A673 (cell line): ENCODE results near the gene ASAP3. TPM values are rescaled to one million over a fixed set of nuclear protein-coding genes. Genes with fewer than 3 reads are reported as not detected.

ENCODE experiments used
- BruUV-seq: library from RNA; stranded (reverse); fragments of 400-500 nt; replicated peaks from 2 replicates; lab custom pipeline; 2021; lab: Mats Ljungman, UMichigan
- CTCF ChIA-PET: fragments of 300-600 bp; sonication (Branson Sonifier 250); formaldehyde crosslinking; loops from one replicate; lab custom pipeline; 2022; ENCODE audit warnings: antibody characterized with exemption; lab: Charles Lee
- POLR2A ChIA-PET: fragments of 300-600 bp; sonication (Branson Sonifier 250); formaldehyde crosslinking; loops from one replicate; lab custom pipeline; 2022; ENCODE audit warnings: antibody characterized with exemption; ENCODE audit not compliant: low non-redundant PET; lab: Charles Lee
- DNase-seq: peaks from one replicate; pipeline ENCODE4 v3.0.0-alpha.2; 2015; ENCODE audit warnings: low spot score
- H3K27ac ChIP-seq: fragments of 200-600 bp; sonication (generic); 2 replicates; pipeline ENCODE4 v1.5.1; 2016; ENCODE audit warnings: mixed run types, low read depth, mild to moderate bottlenecking, mixed read lengths, antibody characterized with exemption, low read length; ENCODE audit not compliant: poor library complexity, severe bottlenecking
- H3K27me3 ChIP-seq: fragments of 200-600 bp; sonication (generic); replicated peaks from 2 replicates; pipeline ENCODE4 v1.6.1; 2017; ENCODE audit warnings: mixed run types, low read depth, mild to moderate bottlenecking, mixed read lengths, antibody characterized with exemption, low read length; ENCODE audit not compliant: insufficient read depth, poor library complexity
- H3K36me3 ChIP-seq: fragments of 200-600 bp; sonication (generic); 2 replicates; pipeline ENCODE4 v1.6.1; 2016; ENCODE audit warnings: mixed run types, mild to moderate bottlenecking, mixed read lengths, antibody characterized with exemption, low read length; ENCODE audit not compliant: insufficient read depth, poor library complexity, severe bottlenecking
- H3K4me1 ChIP-seq: fragments of 200-600 bp; sonication (generic); 2 replicates; pipeline ENCODE4 v1.6.1; 2017; ENCODE audit warnings: mixed run types, mild to moderate bottlenecking, mixed read lengths, antibody characterized with exemption, low read length; ENCODE audit not compliant: insufficient read depth, poor library complexity, severe bottlenecking
- H3K4me3 ChIP-seq: fragments of 200-600 bp; sonication (generic); 2 replicates; pipeline ENCODE4 v1.5.1; 2016; ENCODE audit warnings: low read depth, mixed run types, mild to moderate bottlenecking, mixed read lengths, low read length; ENCODE audit not compliant: poor library complexity, severe bottlenecking
- H3K9me3 ChIP-seq: fragments of 200-600 bp; sonication (generic); 2 replicates; pipeline ENCODE4 v1.6.1; 2016; ENCODE audit warnings: mixed run types, low read depth, mild to moderate bottlenecking, mixed read lengths, antibody characterized with exemption, low read length; ENCODE audit not compliant: poor library complexity, severe bottlenecking
- CTCF ChIP-seq: fragments of 300-800, 200-600 bp; sonication (generic); conservative IDR thresholded peaks from 2 replicates; pipeline ENCODE4 v1.5.1; 2017; ENCODE audit warnings: low read depth, mild to moderate bottlenecking, antibody characterized with exemption, low read length, moderate library complexity, mixed read lengths
- EZH2 ChIP-seq: fragments of 200-600 bp; sonication (generic); IDR thresholded peaks from 2 replicates; pipeline ENCODE4 v1.6.1; 2017; ENCODE audit warnings: borderline replicate concordance, low read depth, mild to moderate bottlenecking, mixed read lengths, antibody characterized with exemption, low read length; ENCODE audit not compliant: poor library complexity, severe bottlenecking
- intact Hi-C: fragments of 100-400 bp; cut with micrococcal nuclease; formaldehyde crosslinking; loops from one replicate; pipeline ENCODE4 v1.10.0; 2022; ENCODE audit not compliant: unreplicated experiment
- total RNA-seq: library from RNA; stranded (reverse); gene quantifications from 2 replicates; pipeline ENCODE4 v1.2.3, GENCODE V29; 2021

ASAP3 gene
- total RNA-seq, 1 experiment from 2014 or later, result 7.8 TPM

GRCh38 chr1:23408797-23409290 lies 75.1 kb downstream of the ASAP3 start:
- no peaks in the 10 kb centered on the region for H3K27me3 ChIP-seq
- intact Hi-C loops, result loop anchor here (10.0 kb wide), 2 partner anchors 94 to 184 kb away; no protein-coding TSS in a partner anchor
- H3K4me3 ChIP-seq, result no peak overlapping the region
- no peak for DNase-seq
- no peak for TF ChIP-seq EZH2
- TF ChIP-seq CTCF, result no peak
- CTCF ChIA-PET, result no interaction called here
- no TSS peak for BruUV-seq
- H3K36me3 ChIP-seq, result no peaks in the 10 kb centered on the region
- H3K9me3 ChIP-seq, result no peaks in the 10 kb centered on the region
- POLR2A ChIA-PET, result no interaction called here
- no peak overlapping the region for H3K27ac ChIP-seq
- H3K4me1 ChIP-seq, result peaks cover 7% of the 10 kb centered on the region

DNA sequence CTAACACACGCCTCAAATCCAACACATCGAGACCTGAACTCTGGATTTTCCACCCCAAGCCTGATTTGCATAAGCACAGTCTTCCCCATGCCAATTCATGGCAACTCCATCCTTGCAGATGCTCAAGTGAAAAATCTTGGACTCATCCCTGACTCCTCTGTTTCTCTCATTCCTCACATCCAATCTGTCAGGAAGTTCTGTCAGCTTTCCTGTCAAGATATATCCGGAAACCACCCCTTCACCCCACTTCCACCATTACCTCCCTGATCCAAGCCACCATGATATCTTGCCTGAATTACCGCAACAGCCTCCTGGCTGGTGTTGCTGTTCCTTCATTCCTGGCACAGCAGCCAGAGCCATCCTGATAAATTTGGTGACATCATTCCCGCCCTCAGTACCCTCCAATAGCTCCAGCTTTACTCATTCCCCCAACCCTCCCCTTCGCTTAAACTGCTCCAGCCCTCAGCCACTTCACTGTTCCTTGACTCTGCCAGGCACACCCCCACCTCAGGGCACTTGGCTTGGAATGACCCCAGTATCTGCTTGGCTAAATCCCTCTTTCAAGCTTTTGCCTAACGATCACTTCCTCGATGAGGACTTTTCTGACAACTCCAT lies 76.9 kb downstream of the ASAP3 start:
- Histone ChIP-seq H3K36me3 (no peaks in the 10 kb centered on the region), H3K9me3 (no peaks in the 10 kb centered on the region), H3K27ac (no peak overlapping the region), H3K27me3 (no peaks in the 10 kb centered on the region), H3K4me1 (peaks cover 19% of the 10 kb centered on the region), H3K4me3 (no peak overlapping the region)
- intact Hi-C loops, result loop anchor here (10.0 kb wide), 2 partner anchors 92 to 182 kb away; no protein-coding TSS in a partner anchor
- no peak for DNase-seq
- POLR2A ChIA-PET, result no interaction called here
- CTCF ChIA-PET, result no interaction called here
- no TSS peak for BruUV-seq
- TF ChIP-seq EZH2 (no peak), CTCF (no peak)

DNA sequence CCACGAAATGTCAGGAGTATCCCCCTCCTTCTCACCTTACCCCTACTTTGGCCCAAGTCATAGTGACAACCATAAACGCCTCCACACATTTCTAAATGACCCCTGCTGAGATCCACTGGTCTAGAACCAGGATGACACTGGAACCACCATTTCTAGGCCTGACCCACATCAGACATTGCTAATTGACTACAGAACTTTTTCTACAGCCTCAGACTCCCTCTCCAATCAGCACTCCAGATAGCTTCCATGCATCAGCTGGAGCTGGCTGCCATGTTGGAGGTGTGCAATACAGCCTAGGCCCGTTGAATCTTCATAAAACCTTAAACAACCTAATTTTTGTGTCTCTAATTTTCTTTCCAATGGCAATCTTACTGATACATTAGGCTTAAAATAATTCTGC lies 78.0 kb downstream of the ASAP3 start:
- no peaks in the 10 kb centered on the region for H3K27me3 ChIP-seq
- DNase-seq, result no peak
- CTCF ChIA-PET, result no interaction called here
- POLR2A ChIA-PET, result no interaction called here
- H3K27ac ChIP-seq, result no peak overlapping the region
- TF ChIP-seq EZH2 (no peak), CTCF (no peak)
- no peaks in the 10 kb centered on the region for H3K9me3 ChIP-seq
- intact Hi-C loops, result loop anchor here (10.0 kb wide), 2 partner anchors 91 to 181 kb away; no protein-coding TSS in a partner anchor
- no TSS peak for BruUV-seq
- peaks cover 22% of the 10 kb centered on the region for H3K4me1 ChIP-seq
- no peaks in the 10 kb centered on the region for H3K36me3 ChIP-seq
- H3K4me3 ChIP-seq, result no peak overlapping the region
